GM20000 (cell line): Measurements from ENCODE around the gene SUGP2.
"Not testable (repeated sequence)": the region's sequence is repeated elsewhere in the genome, so short reads cannot be mapped to it uniquely, and the experiment has no call there.

ENCODE experiments used
- DNase-seq: peaks from one replicate; pipeline ENCODE4 v3.0.0; 2012; ENCODE audit warnings: low spot score
- TF ChIP-seq, protein P1 (sequence below): IDR thresholded peaks from 2 replicates; pipeline ENCODE4 v1.5.1; 2012; ENCODE audit warnings: mild to moderate bottlenecking, control low read depth; ENCODE audit errors: extremely low read depth, missing control alignments

SUGP2 gene

DNA sequence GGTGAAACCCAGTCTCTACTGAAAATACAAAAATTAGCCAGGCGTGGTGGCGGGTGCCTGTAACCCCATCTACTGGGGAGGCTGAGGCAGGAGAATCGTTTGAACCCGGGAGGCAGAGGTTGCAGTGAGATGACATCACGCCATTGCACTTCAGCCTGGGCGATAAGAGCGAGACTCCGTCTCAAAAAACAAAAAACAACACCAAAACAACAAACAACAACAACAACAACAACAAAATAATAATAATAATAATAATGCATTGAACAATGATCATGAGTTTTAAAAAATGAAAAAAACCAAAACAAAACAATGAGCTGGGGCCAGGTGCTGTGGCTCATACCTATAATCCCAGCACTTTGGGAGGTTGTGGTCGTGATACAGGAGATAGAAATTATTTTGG, 69.2 kb downstream of the SUGP2 start:
- DNase-seq, result no peak
- TF ChIP-seq, protein P1, sequence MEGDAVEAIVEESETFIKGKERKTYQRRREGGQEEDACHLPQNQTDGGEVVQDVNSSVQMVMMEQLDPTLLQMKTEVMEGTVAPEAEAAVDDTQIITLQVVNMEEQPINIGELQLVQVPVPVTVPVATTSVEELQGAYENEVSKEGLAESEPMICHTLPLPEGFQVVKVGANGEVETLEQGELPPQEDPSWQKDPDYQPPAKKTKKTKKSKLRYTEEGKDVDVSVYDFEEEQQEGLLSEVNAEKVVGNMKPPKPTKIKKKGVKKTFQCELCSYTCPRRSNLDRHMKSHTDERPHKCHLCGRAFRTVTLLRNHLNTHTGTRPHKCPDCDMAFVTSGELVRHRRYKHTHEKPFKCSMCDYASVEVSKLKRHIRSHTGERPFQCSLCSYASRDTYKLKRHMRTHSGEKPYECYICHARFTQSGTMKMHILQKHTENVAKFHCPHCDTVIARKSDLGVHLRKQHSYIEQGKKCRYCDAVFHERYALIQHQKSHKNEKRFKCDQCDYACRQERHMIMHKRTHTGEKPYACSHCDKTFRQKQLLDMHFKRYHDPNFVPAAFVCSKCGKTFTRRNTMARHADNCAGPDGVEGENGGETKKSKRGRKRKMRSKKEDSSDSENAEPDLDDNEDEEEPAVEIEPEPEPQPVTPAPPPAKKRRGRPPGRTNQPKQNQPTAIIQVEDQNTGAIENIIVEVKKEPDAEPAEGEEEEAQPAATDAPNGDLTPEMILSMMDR, result no peak

DNA sequence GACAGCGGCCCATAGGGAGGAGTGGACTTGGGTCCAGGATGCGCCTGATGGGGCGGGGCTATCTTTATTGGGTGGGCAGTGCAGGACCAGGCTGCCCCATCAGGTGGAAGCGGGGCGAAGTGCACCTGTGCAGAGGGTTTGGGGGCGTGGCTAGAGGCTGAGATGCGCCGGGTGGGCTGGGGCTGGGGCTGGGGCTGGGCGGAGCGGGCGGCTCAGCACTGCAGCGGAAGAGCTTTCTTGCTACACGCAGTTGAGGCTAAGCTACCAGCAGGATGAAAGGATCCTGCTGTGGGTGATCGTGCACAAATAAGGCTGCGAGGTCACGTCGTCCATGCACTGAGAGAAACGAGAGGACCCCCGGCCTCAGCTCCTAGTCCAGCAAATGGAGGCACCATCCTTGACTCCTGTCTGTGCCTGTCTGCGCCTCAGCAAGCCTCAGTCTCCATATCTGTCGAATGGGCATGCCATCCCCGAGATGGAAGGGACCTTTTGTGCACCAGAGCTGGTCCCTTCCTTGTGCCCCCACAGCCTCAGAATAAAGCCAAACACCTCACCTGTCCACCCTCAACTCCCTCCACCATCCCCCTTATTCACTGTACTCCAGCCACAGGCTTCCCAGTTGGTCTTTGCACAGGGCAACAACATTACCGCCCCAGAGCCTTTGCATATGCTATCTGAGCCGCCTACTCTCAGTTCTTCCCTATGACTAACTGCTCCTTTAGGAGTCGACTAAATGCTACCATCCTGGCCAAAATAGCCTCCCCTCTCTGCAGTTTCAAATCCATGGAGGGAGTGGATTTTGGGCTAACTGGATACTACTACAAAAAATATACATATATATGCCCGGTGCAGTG, 71.3 kb downstream of the SUGP2 start:
- TF ChIP-seq, protein P1, result no peak
- DNase-seq, result no peak

DNA sequence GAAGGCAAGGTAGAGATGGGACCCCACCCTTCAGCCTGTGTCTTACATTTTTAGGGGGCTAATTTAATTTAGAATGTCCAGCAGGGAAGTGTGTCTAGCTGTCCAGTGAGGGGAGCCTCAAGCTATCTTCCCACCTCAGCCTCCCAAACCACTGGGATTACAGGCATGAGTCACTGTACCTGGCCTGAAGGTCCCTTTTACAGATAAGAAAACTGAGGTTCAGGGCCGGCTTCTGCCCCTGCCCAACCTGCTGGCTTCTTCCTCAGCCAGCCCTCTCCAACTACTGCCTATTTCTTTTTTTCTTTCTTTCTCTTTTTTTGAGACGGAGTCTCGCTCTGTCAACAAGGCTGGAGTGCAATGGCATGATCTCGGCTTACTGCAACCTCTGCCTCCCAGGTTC, 72.9 kb downstream of the SUGP2 start:
- no peak for DNase-seq
- TF ChIP-seq, protein P1, result no peak

DNA sequence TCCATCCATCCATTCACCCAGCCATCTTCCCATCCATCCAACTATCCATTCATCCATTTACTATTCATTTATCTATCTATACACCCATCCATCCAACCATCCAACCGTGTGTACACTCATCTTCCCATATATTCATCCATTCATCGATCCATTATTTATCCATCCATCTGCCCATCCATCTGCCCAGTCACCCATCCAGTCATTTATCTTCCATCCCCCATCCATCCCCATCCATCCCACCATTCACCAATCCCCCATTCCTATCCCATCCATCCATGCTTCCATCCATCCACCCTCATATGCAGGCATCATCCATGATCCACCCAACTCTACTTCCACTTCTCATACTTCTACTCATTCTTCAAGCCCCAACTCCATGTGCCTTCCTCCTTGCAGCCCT, 78.3 kb downstream of the SUGP2 start:
- TF ChIP-seq, protein P1, result no peak
- DNase-seq, result no peak

DNA sequence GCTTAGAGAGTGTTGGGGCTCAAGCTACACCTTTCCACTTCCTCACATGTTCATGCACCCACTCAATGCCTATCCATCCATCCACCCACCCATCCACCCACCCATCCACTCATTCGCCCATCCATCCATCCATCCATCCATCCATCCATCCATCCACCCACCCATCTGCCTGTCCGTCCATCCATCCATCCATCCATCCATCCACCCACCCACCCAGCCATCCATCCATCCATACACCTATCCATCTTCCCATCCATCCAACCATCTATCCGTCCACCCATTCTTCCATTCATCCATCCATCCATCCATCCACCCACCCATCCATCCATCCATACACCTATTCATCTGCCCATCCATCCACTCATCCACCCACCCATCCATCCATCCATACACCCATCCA, 79.2 kb downstream of the SUGP2 start:
- no peak for DNase-seq
- TF ChIP-seq, protein P1, result no peak

DNA sequence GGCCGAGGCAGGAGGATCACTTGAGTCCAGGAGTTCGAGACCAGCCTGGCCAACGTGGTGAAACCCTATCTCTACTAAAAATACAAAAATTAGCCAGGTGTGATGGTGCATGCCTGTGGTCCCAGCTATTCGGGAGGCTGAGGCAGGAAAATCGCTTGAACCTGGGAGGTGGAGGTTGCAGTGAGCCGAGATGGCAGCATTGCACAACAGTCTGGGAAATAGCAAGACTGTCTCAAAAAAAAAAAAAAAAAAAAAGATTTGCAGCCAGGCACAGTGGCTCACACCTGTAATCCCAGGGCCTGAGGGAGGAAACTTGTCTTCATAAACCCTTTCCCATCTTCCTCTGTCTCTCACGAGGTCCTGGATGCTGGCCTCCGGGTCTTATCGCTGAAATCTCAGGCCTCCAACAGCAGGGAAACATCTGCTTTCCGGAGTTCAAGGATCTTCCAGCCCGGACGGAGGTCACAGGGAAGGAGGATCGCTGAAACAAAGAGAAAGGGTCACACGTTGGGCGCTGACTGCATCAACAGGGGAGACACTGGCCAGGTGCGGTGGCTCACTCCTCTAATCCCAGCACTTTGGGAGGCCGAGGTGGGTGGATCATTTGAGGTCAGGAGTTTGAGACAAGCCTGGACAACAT, 80.8 kb downstream of the SUGP2 start:
- not testable (repeated sequence) for DNase-seq

DNA sequence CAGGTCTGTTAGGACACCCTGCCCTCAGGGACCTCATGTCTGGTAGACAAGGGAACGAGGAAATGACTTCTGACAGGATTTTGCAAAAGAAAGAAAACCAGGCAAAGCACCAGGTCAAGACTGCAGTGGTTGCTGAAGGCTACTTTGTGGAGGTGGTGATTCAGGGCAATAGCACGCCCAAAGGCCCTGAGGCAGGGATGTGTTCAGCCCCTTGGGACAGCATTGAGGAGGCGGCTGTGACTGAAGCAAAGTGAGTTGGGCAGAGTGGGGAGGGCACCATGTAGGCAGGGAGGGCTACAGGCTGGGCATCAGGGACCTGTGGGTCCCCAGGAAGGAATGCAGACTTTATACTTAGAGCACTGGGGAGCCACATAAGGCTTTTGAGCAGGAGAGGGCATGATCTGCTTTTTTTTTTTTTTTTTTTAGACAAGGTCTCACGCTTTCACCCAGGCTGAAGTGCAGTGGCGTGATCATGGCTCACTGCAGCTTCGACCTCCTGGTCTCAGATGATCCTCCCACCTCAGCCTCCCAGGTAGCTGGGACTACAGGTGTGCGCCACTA, 81.5 kb downstream of the SUGP2 start:
- DNase-seq, result no peak
- TF ChIP-seq, protein P1, result no peak
